A549 (cell line): ENCODE measurements around the gene BCAS3.

Experiments
- CHD4 ChIP-seq: fragments of 200-600 bp; sonication (generic); IDR thresholded peaks from 2 replicates; pipeline ENCODE4 v1.6.1; 2016; ENCODE audit warnings: antibody characterized with exemption, mild to moderate bottlenecking, borderline replicate concordance
- CTCF ChIP-seq: fragments of >200 bp; sonication (Bioruptor Twin); formaldehyde crosslinking; IDR thresholded peaks from 3 replicates; pipeline ENCODE4 v1.5.1; 2016
- E2F6 ChIP-seq: IDR thresholded peaks from 2 replicates; pipeline ENCODE4 v1.6.1; 2012; ENCODE audit warnings: low read depth, borderline replicate concordance
- ELK1 ChIP-seq: fragments of 150-350 bp; IDR thresholded peaks from 2 replicates; pipeline ENCODE4 v1.6.1; 2014; ENCODE audit warnings: low read depth, mild to moderate bottlenecking, low read length
- FOSL2 ChIP-seq, 2 experiments: fragments of 450-650 bp in 1 of 2; fragments of >200 bp in 1 of 2; sonication (Bioruptor Twin) in 1 of 2; formaldehyde crosslinking; IDR thresholded peaks; 2 replicates each; pipeline versions ENCODE4 v1.5.0 to v1.6.1; 2016 to 2020; ENCODE audit warnings: mild to moderate bottlenecking in 1 of 2, moderate library complexity in 1 of 2
- JUN ChIP-seq, 2 experiments: fragments of >200 bp; sonication (Bioruptor Twin); formaldehyde crosslinking; IDR thresholded peaks; 2 replicates in 1 of 2; 3 replicates in 1 of 2; pipeline ENCODE4 v1.6.1; 2016 to 2017
- MYC ChIP-seq: IDR thresholded peaks from 2 replicates; pipeline ENCODE4 v1.6.1; 2012; ENCODE audit warnings: mild to moderate bottlenecking, inconsistent platforms, low read length, improper control_type of control experiment, borderline replicate concordance
- NFE2L2 ChIP-seq: fragments of 150-350 bp; conservative IDR thresholded peaks from 2 replicates; pipeline ENCODE4 v1.6.1; 2014; ENCODE audit warnings: low read length
- POLR2A ChIP-seq: IDR thresholded peaks from 2 replicates; pipeline ENCODE4 v1.6.1; 2012; ENCODE audit warnings: mild to moderate bottlenecking, low read length
- REST ChIP-seq: fragments of 200-600 bp; sonication (generic); IDR thresholded peaks from 2 replicates; pipeline ENCODE4 v1.6.1; 2016; ENCODE audit warnings: antibody characterized with exemption, mild to moderate bottlenecking, moderate library complexity
- SREBF2 ChIP-seq: fragments of 450-650 bp; IDR thresholded peaks from 2 replicates; pipeline ENCODE4 v1.6.1; 2014; ENCODE audit warnings: mild to moderate bottlenecking, moderate library complexity
- USF2 ChIP-seq: fragments of 450-650 bp; IDR thresholded peaks from 2 replicates; pipeline ENCODE4 v1.6.1; 2014; ENCODE audit warnings: antibody characterized with exemption

GRCh38 chr17:61383689-61384201, 706.1 kb downstream of the BCAS3 start:
- TF ChIP-seq JUN (IDR thresholded peaks at IDR 0.05) = no peak
- TF ChIP-seq CTCF = no peak
- no peak for TF ChIP-seq ELK1
- TF ChIP-seq CHD4 = no peak
- TF ChIP-seq REST = no peak
- TF ChIP-seq POLR2A = no peak
- TF ChIP-seq NFE2L2 = no peak
- no peak for TF ChIP-seq FOSL2 (IDR thresholded peaks at IDR 0.05)
- TF ChIP-seq FOSL2 (CRISPR knock-in tag; IDR thresholded peaks at IDR 0.05) = no peak
- no peak for TF ChIP-seq SREBF2
- no peak for TF ChIP-seq USF2
- no peak for TF ChIP-seq MYC
- TF ChIP-seq E2F6 = no peak
